Karpas-422 (cell line): ENCODE measurements around the gene YPEL3. TPM values are rescaled to one million over a fixed set of nuclear protein-coding genes. Genes with fewer than 3 reads are reported as not detected.
A peak's percentile ranks its signal among the peaks of the same experiment; 100 is the strongest.

Experiments
- DNase-seq: peaks from one replicate; pipeline ENCODE4 v3.0.0-alpha.2; 2015
- H2AFZ ChIP-seq: fragments of 200-600 bp; sonication (generic); 2 replicates; pipeline ENCODE4 v1.6.1; 2014; ENCODE audit warnings: antibody characterized with exemption, low read length, mixed read lengths
- H3K27ac ChIP-seq: fragments of 200-600 bp; sonication (generic); 2 replicates; pipeline ENCODE4 v1.5.1; 2014; ENCODE audit warnings: mild to moderate bottlenecking, low read length, moderate library complexity
- H3K27me3 ChIP-seq: fragments of 200-600 bp; sonication (generic); 2 replicates; pipeline ENCODE4 v1.6.1; 2014; ENCODE audit warnings: low read length, mixed read lengths
- H3K36me3 ChIP-seq: fragments of 200-600 bp; sonication (generic); 2 replicates; pipeline ENCODE4 v1.6.1; 2014; ENCODE audit warnings: low read length, mixed read lengths; ENCODE audit not compliant: insufficient read depth
- H3K4me1 ChIP-seq: fragments of 200-600 bp; sonication (generic); 2 replicates; pipeline ENCODE4 v1.6.1; 2014; ENCODE audit warnings: mild to moderate bottlenecking, low read length, mixed read lengths
- H3K4me2 ChIP-seq: fragments of 200-600 bp; sonication (generic); 2 replicates; pipeline ENCODE4 v1.6.1; 2014; ENCODE audit warnings: low read length, low read depth, mild to moderate bottlenecking; ENCODE audit not compliant: poor library complexity, severe bottlenecking
- H3K4me3 ChIP-seq: fragments of 200-600 bp; sonication (generic); 2 replicates; pipeline ENCODE4 v1.5.1; 2014; ENCODE audit warnings: mild to moderate bottlenecking, antibody characterized with exemption, low read length, mixed read lengths
- H3K79me2 ChIP-seq: fragments of 200-600 bp; sonication (generic); 2 replicates; pipeline ENCODE4 v1.6.1; 2014; ENCODE audit warnings: mild to moderate bottlenecking, low read length, mixed read lengths
- H3K9ac ChIP-seq: fragments of 200-600 bp; sonication (generic); 2 replicates; pipeline ENCODE4 v1.6.0; 2014; ENCODE audit warnings: low read length
- H3K9me2 ChIP-seq: fragments of 200-600 bp; sonication (generic), shearing (Covaris generic); replicated peaks from 2 replicates; pipeline ENCODE4 v1.6.0; 2014; ENCODE audit warnings: mild to moderate bottlenecking, low read length, moderate library complexity; ENCODE audit not compliant: insufficient read depth
- H3K9me3 ChIP-seq: fragments of 300-700, 200-600 bp; sonication (generic); 2 replicates; pipeline ENCODE4 v1.6.1; 2014; ENCODE audit warnings: low read length, mixed read lengths
- H4K20me1 ChIP-seq: fragments of 200-600 bp; sonication (generic); 2 replicates; pipeline ENCODE4 v1.6.1; 2014; ENCODE audit warnings: mild to moderate bottlenecking, antibody characterized with exemption, low read length, low read depth; ENCODE audit not compliant: insufficient read depth
- total RNA-seq: library from RNA; depleted of rRNA; stranded (reverse); fragments of >200 nt; shearing (Covaris generic); gene quantifications from 2 replicates; pipeline ENCODE4 v1.2.3, GENCODE V29; 2014; ENCODE audit warnings: low replicate concordance

The YPEL3 gene
- total RNA-seq, 1 experiment from 2014 or later: 62.1 TPM

GRCh38 chr16:30065943-30066760 lies 29.9 kb downstream of the YPEL3 start:
- no peak overlapping the region for H2AFZ ChIP-seq
- H3K4me2 ChIP-seq: peak overlapping the region; percentile 85
- H3K9me2 ChIP-seq: no peaks in the 10 kb centered on the region
- H4K20me1 ChIP-seq: peaks cover 38% of the 10 kb centered on the region
- H3K4me3 ChIP-seq: peak overlapping the region; percentile 99
- H3K79me2 ChIP-seq: peaks cover 31% of the 10 kb centered on the region
- H3K4me1 ChIP-seq: peaks cover 46% of the 10 kb centered on the region
- H3K27ac ChIP-seq: peak overlapping the region; percentile 95
- no peaks in the 10 kb centered on the region for H3K27me3 ChIP-seq
- peak; percentile 67 for DNase-seq
- H3K9me3 ChIP-seq: no peaks in the 10 kb centered on the region
- peaks cover 50% of the 10 kb centered on the region for H3K36me3 ChIP-seq
- H3K9ac ChIP-seq: peak overlapping the region; percentile 99

DNA sequence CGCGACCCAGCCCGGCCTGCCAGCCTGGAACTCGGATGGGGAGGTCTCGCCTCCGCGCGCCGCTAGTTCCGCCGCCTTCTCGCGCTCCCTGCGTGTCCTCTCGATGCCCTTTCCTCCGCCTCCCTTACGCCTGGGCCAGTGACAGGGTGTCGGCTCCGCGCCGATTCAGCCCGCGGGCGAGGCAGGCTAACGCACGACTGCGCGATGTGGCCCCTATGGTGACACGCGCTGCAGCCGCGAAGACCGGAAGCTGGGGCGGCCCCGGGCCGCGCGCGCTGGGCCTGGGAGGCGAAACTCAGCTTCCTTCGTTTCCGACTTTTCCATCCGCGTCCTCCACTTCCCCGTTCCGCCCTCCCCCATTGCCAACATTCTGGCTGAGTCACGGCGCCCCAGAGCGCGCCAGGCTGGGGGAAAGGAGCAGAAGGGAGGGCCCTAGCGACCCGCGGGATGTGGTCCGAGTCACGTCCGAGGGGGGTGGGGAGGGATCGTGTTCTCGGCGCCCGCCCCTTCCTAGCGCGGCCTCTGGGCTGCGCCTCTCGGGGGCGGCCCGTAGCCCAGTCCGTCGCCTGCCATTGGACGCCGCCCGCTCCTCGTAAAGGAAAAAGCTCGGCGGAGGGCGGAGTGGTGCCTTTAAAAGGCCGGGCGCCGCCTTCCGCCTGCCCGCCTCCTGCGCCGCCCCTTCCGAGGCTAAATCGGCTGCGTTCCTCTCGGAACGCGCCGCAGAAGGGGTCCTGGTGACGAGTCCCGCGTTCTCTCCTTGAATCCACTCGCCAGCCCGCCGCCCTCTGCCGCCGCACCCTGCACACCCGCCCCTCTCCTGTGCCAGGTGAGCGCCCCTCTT lies 30.7 kb downstream of the YPEL3 start, which contains the start of gene ALDOA:
Gene ALDOA (plus strand): TSS at position 659 of the 841 bp plus-strand sequence. CDS start 1,138 bp downstream, outside the sequence.
- Histone ChIP-seq H3K9me3 (no peaks in the 10 kb centered on the region), H3K79me2 (peaks cover 31% of the 10 kb centered on the region), H3K4me1 (peaks cover 54% of the 10 kb centered on the region), H3K4me2 (peak within 1 kb of the TSS; percentile 85), H3K4me3 (peak within 1 kb of the TSS; percentile 99), H3K27ac (peak within 1 kb of the TSS; percentile 95), H4K20me1 (peaks cover 38% of the 10 kb centered on the region), H3K9me2 (no peaks in the 10 kb centered on the region), H3K9ac (peak within 1 kb of the TSS; percentile 99), H3K27me3 (no peaks in the 10 kb centered on the region), H2AFZ (no peak within 1 kb of the TSS; the same call in 1 of the 2 replicates), H3K36me3 (peaks cover 42% of the 10 kb centered on the region)
- peak; percentile 98 for DNase-seq

DNA sequence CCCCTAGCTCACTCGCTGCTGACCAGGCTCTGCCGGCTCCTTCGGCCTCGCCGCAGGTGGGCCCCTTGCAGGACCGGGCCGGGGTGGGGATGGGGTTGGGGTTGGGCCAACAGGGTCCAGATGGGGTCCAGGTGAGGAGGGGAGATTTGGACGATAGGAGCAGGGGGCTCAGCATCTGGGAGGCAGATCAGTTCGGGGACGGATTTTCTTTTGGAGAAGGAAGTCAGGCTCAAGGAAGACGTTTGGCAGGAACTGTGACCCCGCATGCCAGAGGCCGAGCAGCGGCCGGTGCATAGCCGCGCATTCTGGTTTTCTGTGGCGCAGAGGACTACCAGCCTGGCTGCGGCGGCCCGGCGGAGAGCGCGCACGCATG lies 31.3 kb downstream of the YPEL3 start:
- Histone ChIP-seq H3K4me3 (peak overlapping the region; percentile 99), H3K4me2 (peak overlapping the region; percentile 85), H3K27ac (peak overlapping the region; percentile 95), H3K9me3 (no peaks in the 10 kb centered on the region), H3K4me1 (peaks cover 55% of the 10 kb centered on the region), H2AFZ (no peak overlapping the region), H3K9ac (peak overlapping the region; percentile 95), H4K20me1 (peaks cover 36% of the 10 kb centered on the region), H3K36me3 (peaks cover 37% of the 10 kb centered on the region), H3K9me2 (no peaks in the 10 kb centered on the region), H3K79me2 (peaks cover 31% of the 10 kb centered on the region), H3K27me3 (no peaks in the 10 kb centered on the region)
- DNase-seq: no peak

GRCh38 chr16:30063893-30064728 lies 31.9 kb downstream of the YPEL3 start:
- Histone ChIP-seq H3K36me3 (peaks cover 31% of the 10 kb centered on the region), H3K4me3 (peak overlapping the region; percentile 99), H3K27me3 (no peaks in the 10 kb centered on the region), H3K4me2 (peak overlapping the region; percentile 85), H3K9me3 (no peaks in the 10 kb centered on the region), H3K27ac (peak overlapping the region; percentile 95), H3K9me2 (no peaks in the 10 kb centered on the region), H3K4me1 (peaks cover 51% of the 10 kb centered on the region), H4K20me1 (peaks cover 30% of the 10 kb centered on the region), H3K9ac (peak overlapping the region; percentile 95), H2AFZ (no peak overlapping the region; the same call in 1 of the 2 replicates), H3K79me2 (peaks cover 31% of the 10 kb centered on the region)
- DNase-seq: peak; percentile 92

GRCh38 chr16:30063278-30063892 lies 32.6 kb downstream of the YPEL3 start:
- H3K4me2 ChIP-seq: peak overlapping the region; percentile 85

DNA sequence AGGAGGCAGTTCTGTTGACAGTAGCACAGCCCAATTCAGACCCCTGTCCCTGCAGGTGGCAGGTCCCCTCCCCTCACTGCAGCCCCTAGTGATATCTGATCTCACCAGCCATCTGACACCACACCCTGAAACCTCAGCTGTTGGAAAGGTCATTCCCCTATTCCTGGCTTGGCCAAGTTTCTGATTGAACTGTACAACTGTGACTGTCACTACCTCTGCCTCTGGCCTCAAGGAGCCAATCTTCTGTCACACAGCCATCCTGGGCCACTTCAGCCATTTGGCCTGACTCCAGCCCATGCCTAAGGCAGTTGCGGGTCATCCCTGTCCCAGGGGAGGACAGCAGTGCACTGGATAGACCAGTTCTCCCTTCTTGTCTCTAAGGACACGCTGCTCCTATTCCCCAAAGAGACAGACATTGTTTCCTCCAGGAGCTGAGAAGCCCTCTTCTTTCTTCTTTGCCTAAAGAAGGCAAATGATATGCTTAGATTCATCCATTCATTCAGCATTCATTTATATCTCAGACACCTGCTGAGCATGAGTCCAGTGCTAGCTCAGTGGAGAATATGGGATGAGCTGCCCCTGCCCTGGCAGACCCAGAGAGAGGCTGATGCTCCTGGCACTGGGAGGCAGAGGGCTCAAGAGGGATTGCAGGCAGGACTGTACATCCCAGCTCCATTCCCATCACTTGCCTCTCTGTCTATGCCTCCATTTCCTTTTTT lies 35.0 kb downstream of the YPEL3 start:
- Histone ChIP-seq H3K4me1 (peaks cover 33% of the 10 kb centered on the region), H3K4me3 (no peak overlapping the region), H3K9me2 (no peaks in the 10 kb centered on the region), H3K36me3 (peaks cover 3% of the 10 kb centered on the region), H3K4me2 (peak overlapping the region; percentile 5), H3K9me3 (no peaks in the 10 kb centered on the region), H3K79me2 (peaks cover 13% of the 10 kb centered on the region), H4K20me1 (peaks cover 4% of the 10 kb centered on the region), H3K27ac (peak overlapping the region; percentile 36; the same call in 1 of the 2 replicates), H2AFZ (no peak overlapping the region), H3K27me3 (no peaks in the 10 kb centered on the region), H3K9ac (0 out of 2 replicates have a peak overlapping the region, but pooled peaks have one; percentile 28)
- no peak for DNase-seq

More at GRCh38 chr16:30063278-30063892, 32.6 kb downstream of the YPEL3 start:
- DNase-seq: no peak
- Histone ChIP-seq H3K4me1 (peaks cover 49% of the 10 kb centered on the region), H3K27me3 (no peaks in the 10 kb centered on the region), H3K79me2 (peaks cover 31% of the 10 kb centered on the region), H3K27ac (peak overlapping the region; percentile 95), H3K9me3 (no peaks in the 10 kb centered on the region), H3K4me3 (peak overlapping the region; percentile 99), H4K20me1 (peaks cover 24% of the 10 kb centered on the region), H3K9me2 (no peaks in the 10 kb centered on the region), H3K9ac (peak overlapping the region; percentile 95), H3K36me3 (peaks cover 24% of the 10 kb centered on the region), H2AFZ (no peak overlapping the region; the same call in 1 of the 2 replicates)

GRCh38 chr16:30060346-30060745 lies 35.7 kb downstream of the YPEL3 start:
- H3K27me3 ChIP-seq: no peaks in the 10 kb centered on the region
- no peak overlapping the region for H3K4me2 ChIP-seq
- no peaks in the 10 kb centered on the region for H3K9me3 ChIP-seq
- H3K4me1 ChIP-seq: peaks cover 36% of the 10 kb centered on the region
- peaks cover 9% of the 10 kb centered on the region for H3K79me2 ChIP-seq
- H3K36me3 ChIP-seq: no peaks in the 10 kb centered on the region
- H3K9ac ChIP-seq: no peak overlapping the region
- DNase-seq: no peak
- no peak overlapping the region for H2AFZ ChIP-seq
- H4K20me1 ChIP-seq: no peaks in the 10 kb centered on the region
- H3K27ac ChIP-seq: no peak overlapping the region
- H3K4me3 ChIP-seq: no peak overlapping the region
- no peaks in the 10 kb centered on the region for H3K9me2 ChIP-seq
